ENCODE results near the gene RCC2. TPM values are rescaled to one million over a fixed set of nuclear protein-coding genes. Genes with fewer than 3 reads are reported as not detected.
"Not testable (repeated sequence)": the region's sequence is repeated elsewhere in the genome, so short reads cannot be mapped to it uniquely, and the experiment has no call there.

Gene RCC2
- total RNA-seq, 3 donors from 2014 or later (not counting 1 experiment from before 2014, with no cell fraction given), result 55.2 to 76.8 (median 73.2) TPM

DNA sequence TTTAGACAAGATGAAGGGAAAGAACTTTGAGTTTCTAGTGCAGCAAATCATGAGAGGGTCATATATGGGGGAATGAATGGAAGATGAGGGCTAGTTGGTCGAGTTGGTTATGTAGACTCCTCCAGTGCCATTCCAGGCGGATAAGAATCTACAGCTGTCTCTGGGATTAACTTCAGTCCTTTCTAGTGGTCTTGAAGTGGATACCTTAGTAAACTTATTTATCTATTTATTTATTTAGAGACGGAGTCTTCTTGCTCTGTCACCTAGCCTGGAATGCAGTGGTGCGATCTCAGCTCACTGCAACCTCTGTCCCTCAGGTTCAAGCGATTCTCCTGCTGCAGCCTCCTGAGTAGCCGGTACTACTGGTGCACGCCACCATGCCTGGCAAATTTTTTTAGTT, 41.4 kb upstream of the RCC2 start:
- Histone ChIP-seq H3K4me3 (ENCODE audit: low read length) (no peak overlapping the region), H3K36me3 (ENCODE audit: control insufficient read depth, insufficient read depth, low read length) (no peaks in the 10 kb centered on the region), H3K27me3 (ENCODE audit: control insufficient read depth, insufficient read depth, low read length) (no peaks in the 10 kb centered on the region), H3K27ac (ENCODE audit: low read length) (no peak overlapping the region), H3K9me3 (ENCODE audit: control insufficient read depth, insufficient read depth, low read length) (no peaks in the 10 kb centered on the region), H3K4me1 (ENCODE audit: control insufficient read depth, insufficient read depth, low read length) (no peaks in the 10 kb centered on the region)
- ATAC-seq (no peak), DNase-seq (no peak)
- Mint-ChIP-seq H3K27ac (no peak overlapping the region), H3K27me3 (ENCODE audit: low read depth in 2 of 2) (peaks cover 3 to 6% of the 10 kb centered on the region in 2 donors), H3K4me1 (no peaks in the 10 kb centered on the region), H3K4me3 (no peak overlapping the region), H3K9me3 (no peaks in the 10 kb centered on the region), H3K36me3 (no peaks in the 10 kb centered on the region)
- TF ChIP-seq, protein P1, sequence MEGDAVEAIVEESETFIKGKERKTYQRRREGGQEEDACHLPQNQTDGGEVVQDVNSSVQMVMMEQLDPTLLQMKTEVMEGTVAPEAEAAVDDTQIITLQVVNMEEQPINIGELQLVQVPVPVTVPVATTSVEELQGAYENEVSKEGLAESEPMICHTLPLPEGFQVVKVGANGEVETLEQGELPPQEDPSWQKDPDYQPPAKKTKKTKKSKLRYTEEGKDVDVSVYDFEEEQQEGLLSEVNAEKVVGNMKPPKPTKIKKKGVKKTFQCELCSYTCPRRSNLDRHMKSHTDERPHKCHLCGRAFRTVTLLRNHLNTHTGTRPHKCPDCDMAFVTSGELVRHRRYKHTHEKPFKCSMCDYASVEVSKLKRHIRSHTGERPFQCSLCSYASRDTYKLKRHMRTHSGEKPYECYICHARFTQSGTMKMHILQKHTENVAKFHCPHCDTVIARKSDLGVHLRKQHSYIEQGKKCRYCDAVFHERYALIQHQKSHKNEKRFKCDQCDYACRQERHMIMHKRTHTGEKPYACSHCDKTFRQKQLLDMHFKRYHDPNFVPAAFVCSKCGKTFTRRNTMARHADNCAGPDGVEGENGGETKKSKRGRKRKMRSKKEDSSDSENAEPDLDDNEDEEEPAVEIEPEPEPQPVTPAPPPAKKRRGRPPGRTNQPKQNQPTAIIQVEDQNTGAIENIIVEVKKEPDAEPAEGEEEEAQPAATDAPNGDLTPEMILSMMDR (IDR thresholded peaks at IDR 0.05), result no peak
- 85% methylated on average over 7 of the region's 7 CpGs for WGBS (ENCODE audit: insufficient coverage)
- intact Hi-C loops (cut with micrococcal nuclease), result no loop called here

DNA sequence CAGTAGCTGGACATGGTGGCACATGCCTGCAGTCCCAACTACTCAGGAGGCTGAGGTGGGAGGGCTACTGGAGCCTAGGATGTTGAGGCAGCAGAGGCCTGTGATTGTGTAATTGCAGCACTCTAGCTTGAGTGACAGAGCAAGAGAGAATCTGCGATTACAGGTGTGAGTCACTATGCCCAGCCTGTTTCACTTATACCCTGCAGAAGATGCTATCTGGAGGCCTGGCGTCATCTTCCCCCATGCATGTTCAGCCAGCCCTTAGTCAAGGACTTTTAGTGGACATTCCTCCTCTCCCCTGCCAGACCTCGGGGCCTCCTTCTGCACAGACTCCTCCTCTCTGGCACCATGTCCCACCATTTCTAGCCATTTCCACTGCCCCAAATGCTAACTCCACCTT, 36.3 kb upstream of the RCC2 start:
- Mint-ChIP-seq H3K4me3 (no peak overlapping the region), H3K27ac (no peak overlapping the region), H3K9me3 (no peaks in the 10 kb centered on the region), H3K4me1 (no peaks in the 10 kb centered on the region), H3K27me3 (ENCODE audit: low read depth in 2 of 2) (no peaks in the 10 kb centered on the region), H3K36me3 (no peaks in the 10 kb centered on the region)
- 82% methylated on average over 3 of the region's 3 CpGs for WGBS (ENCODE audit: insufficient coverage)
- no peak overlapping the region for H3K27ac ChIP-seq (ENCODE audit: low read length)
- H3K27me3 ChIP-seq (ENCODE audit: control insufficient read depth, insufficient read depth, low read length), result no peaks in the 10 kb centered on the region
- H3K36me3 ChIP-seq (ENCODE audit: control insufficient read depth, insufficient read depth, low read length), result no peaks in the 10 kb centered on the region
- TF ChIP-seq, protein P1 (IDR thresholded peaks at IDR 0.05), result no peak
- H3K4me1 ChIP-seq (ENCODE audit: control insufficient read depth, insufficient read depth, low read length), result no peaks in the 10 kb centered on the region
- no peak overlapping the region for H3K4me3 ChIP-seq (ENCODE audit: low read length)
- no peaks in the 10 kb centered on the region for H3K9me3 ChIP-seq (ENCODE audit: control insufficient read depth, insufficient read depth, low read length)
- DNase-seq, result no peak
- no peak for ATAC-seq
- intact Hi-C loops (cut with micrococcal nuclease), result loop anchor here (5.0 kb wide), 1 partner anchor 53 kb away; no protein-coding TSS in a partner anchor

DNA sequence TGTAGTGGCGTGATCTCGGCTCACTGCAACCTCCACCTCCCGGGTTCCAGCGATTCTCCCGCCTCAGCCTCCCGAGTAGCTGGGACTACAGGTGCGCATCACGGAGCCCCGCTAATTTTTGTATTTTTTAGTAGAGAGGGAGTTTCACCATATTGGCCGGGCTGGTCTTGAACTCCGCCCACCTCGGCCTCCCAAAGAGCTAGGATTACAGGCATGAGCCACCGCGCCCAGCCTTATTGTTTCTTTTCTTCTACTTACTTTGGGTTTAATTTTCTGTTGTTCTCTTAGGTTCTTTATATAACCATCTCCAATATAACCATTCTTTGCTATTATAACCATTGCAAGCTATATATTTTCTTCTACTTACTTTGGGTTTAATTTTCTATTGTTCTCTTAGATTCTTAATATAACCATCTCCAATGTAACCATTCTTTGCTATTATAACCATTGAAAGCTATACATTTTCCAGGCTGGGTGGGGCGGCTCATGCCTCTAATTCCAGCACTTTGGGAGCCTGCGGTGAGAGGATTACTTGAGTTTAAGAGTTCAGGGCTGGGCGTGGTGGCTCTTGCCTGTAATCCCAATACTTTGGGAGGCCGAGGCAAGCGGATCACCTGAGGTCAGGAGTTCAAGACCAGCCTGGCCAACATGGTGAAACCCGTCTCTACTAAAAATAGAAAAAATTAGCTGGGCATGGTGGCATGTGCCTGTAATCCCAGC, 35.5 kb upstream of the RCC2 start:
- 87% methylated on average over 20 of the region's 20 CpGs for WGBS (ENCODE audit: insufficient coverage)
- intact Hi-C loops (cut with micrococcal nuclease), result loop anchor here (5.0 kb wide), 1 partner anchor 53 kb away; no protein-coding TSS in a partner anchor

DNA sequence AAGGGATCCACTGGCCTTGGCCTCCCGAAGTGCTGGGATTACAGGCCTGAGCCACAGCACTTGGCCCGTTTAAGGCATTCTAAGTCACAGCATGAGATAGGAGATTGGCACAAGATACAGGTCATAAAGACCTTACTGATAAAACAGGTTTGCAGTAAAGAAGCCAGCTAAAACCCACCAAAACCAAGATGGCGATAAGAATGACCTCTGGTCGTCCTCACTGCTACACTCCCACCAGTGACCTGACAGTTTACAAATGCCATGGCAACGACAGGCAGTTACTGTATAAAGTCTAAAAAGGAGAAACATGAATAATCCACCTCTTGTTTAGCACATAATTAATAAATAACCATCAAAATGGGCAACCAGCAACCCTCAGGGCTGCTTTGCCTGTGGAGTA, 33.3 kb upstream of the RCC2 start:
- ATAC-seq, result no peak
- Mint-ChIP-seq H3K27ac (no peak overlapping the region), H3K27me3 (ENCODE audit: low read depth in 2 of 2) (no peaks in the 10 kb centered on the region), H3K9me3 (no peaks in the 10 kb centered on the region), H3K4me3 (no peak overlapping the region), H3K4me1 (no peaks in the 10 kb centered on the region), H3K36me3 (no peaks in the 10 kb centered on the region)
- DNase-seq, result no peak
- Histone ChIP-seq H3K4me1 (ENCODE audit: control insufficient read depth, insufficient read depth, low read length) (no peaks in the 10 kb centered on the region), H3K4me3 (ENCODE audit: low read length) (no peak overlapping the region), H3K27ac (ENCODE audit: low read length) (no peak overlapping the region), H3K27me3 (ENCODE audit: control insufficient read depth, insufficient read depth, low read length) (no peaks in the 10 kb centered on the region), H3K9me3 (ENCODE audit: control insufficient read depth, insufficient read depth, low read length) (no peaks in the 10 kb centered on the region), H3K36me3 (ENCODE audit: control insufficient read depth, insufficient read depth, low read length) (no peaks in the 10 kb centered on the region)
- intact Hi-C loops (cut with micrococcal nuclease), result no loop called here
- 80% methylated on average over 5 of the region's 5 CpGs for WGBS (ENCODE audit: insufficient coverage)
- TF ChIP-seq, protein P1 (IDR thresholded peaks at IDR 0.05), result no peak

More for the DNA sequence above, 35.5 kb upstream of the RCC2 start:
- not testable (repeated sequence) for H3K4me1 Mint-ChIP-seq; H3K27me3 ChIP-seq (ENCODE audit: control insufficient read depth, insufficient read depth, low read length); H3K4me3 ChIP-seq (ENCODE audit: low read length); H3K36me3 Mint-ChIP-seq; H3K9me3 ChIP-seq (ENCODE audit: control insufficient read depth, insufficient read depth, low read length); H3K4me3 Mint-ChIP-seq; H3K27ac Mint-ChIP-seq; H3K4me1 ChIP-seq (ENCODE audit: control insufficient read depth, insufficient read depth, low read length); DNase-seq; H3K36me3 ChIP-seq (ENCODE audit: control insufficient read depth, insufficient read depth, low read length); H3K27ac ChIP-seq (ENCODE audit: low read length); H3K9me3 Mint-ChIP-seq; H3K27me3 Mint-ChIP-seq (ENCODE audit: low read depth in 2 of 2); ATAC-seq

All from natural killer cell (primary cell).